HEK293 (cell line): ENCODE measurements around the gene RABGGTB.

Source experiments
- CTCF ChIA-PET: fragments of 350-600 bp; formaldehyde crosslinking; extraction: SDS; loops from one replicate; lab custom pipeline; 2021; ENCODE audit warnings: antibody characterized with exemption; lab: Yijun Ruan, JAX
- POLR2A ChIA-PET: fragments of 300-600 bp; formaldehyde crosslinking; extraction: SDS; loops from one replicate; lab custom pipeline; 2020; ENCODE audit warnings: antibody characterized with exemption, inconsistent platforms; lab: Yijun Ruan, JAX
- H3K27ac ChIP-seq: fragments of 200-500 bp; sonication (Bioruptor generic); 2 replicates; pipeline ENCODE4 v1.5.1; 2014; ENCODE audit warnings: low read depth, low read length, control low read depth, inconsistent platforms; ENCODE audit errors: extremely low read depth
- H3K36me3 ChIP-seq, 2 experiments: fragments of 200-500 bp in 1 of 2; sonication (Bioruptor generic) in 1 of 2; 1 replicate in 1 of 2; 2 replicates in 1 of 2; pipeline ENCODE4 v1.5.1; 2014 to 2017; ENCODE audit warnings: inconsistent platforms in 2 of 2, low read length in 2 of 2; ENCODE audit not compliant: control insufficient read depth in 2 of 2, insufficient read depth in 1 of 2
- H3K4me1 ChIP-seq: fragments of 200-500 bp; sonication (Bioruptor generic); 2 replicates; pipeline ENCODE4 v1.5.1; 2014; ENCODE audit warnings: mild to moderate bottlenecking, low read length, inconsistent platforms; ENCODE audit not compliant: control insufficient read depth, insufficient read depth
- H3K4me3 ChIP-seq: 2 replicates; pipeline ENCODE4 v1.5.1; 2011; ENCODE audit warnings: low read depth, mild to moderate bottlenecking, control low read depth, low read length, moderate library complexity
- H3K9me3 ChIP-seq: fragments of 200-500 bp; sonication (Bioruptor generic); 2 replicates; pipeline ENCODE4 v1.5.1; 2014; ENCODE audit warnings: low read depth, low read length, inconsistent platforms; ENCODE audit not compliant: control insufficient read depth, insufficient read depth
- BCL11A ChIP-seq: fragments of 450-650 bp; formaldehyde crosslinking; IDR thresholded peaks from 2 replicates; pipeline ENCODE4 v1.5.1; 2016; ENCODE audit warnings: low read depth, missing biosample characterization, missing genetic modification characterization
- SALL2 ChIP-seq: fragments of 450-650 bp; formaldehyde crosslinking; IDR thresholded peaks from 2 replicates; pipeline ENCODE4 v1.5.0; 2017; ENCODE audit warnings: missing biosample characterization, mild to moderate bottlenecking, missing genetic modification characterization, borderline replicate concordance
- SCRT1 ChIP-seq: fragments of 450-650 bp; formaldehyde crosslinking; IDR thresholded peaks from 2 replicates; pipeline ENCODE4 v1.5.1; 2016; ENCODE audit warnings: missing biosample characterization, missing genetic modification characterization, borderline replicate concordance
- ZBTB1 ChIP-seq: fragments of 450-650 bp; formaldehyde crosslinking; IDR thresholded peaks from 2 replicates; pipeline ENCODE4 v1.5.1; 2016; ENCODE audit warnings: missing biosample characterization, missing genetic modification characterization
- ZBTB10 ChIP-seq: fragments of 450-650 bp; formaldehyde crosslinking; IDR thresholded peaks from 2 replicates; pipeline ENCODE4 v1.5.1; 2016; ENCODE audit warnings: missing biosample characterization, missing genetic modification characterization
- ZBTB49 ChIP-seq: fragments of 450-650 bp; formaldehyde crosslinking; IDR thresholded peaks from 2 replicates; pipeline ENCODE4 v1.5.1; 2016; ENCODE audit warnings: missing biosample characterization, missing genetic modification characterization, low read depth
- ZNF112 ChIP-seq: fragments of 450-650 bp; formaldehyde crosslinking; IDR thresholded peaks from 2 replicates; pipeline ENCODE4 v1.5.0; 2017; ENCODE audit warnings: missing biosample characterization, missing genetic modification characterization
- ZNF169 ChIP-seq: fragments of 450-650 bp; formaldehyde crosslinking; IDR thresholded peaks from 2 replicates; pipeline ENCODE4 v1.5.1; 2016; ENCODE audit warnings: missing biosample characterization, missing genetic modification characterization
- ZNF23 ChIP-seq: fragments of 450-650 bp; formaldehyde crosslinking; IDR thresholded peaks from 2 replicates; pipeline ENCODE4 v1.5.1; 2016; ENCODE audit warnings: missing biosample characterization, missing genetic modification characterization, borderline replicate concordance
- ZNF311 ChIP-seq: fragments of 450-650 bp; formaldehyde crosslinking; IDR thresholded peaks from 2 replicates; pipeline ENCODE4 v1.5.1; 2017; ENCODE audit warnings: missing biosample characterization, missing genetic modification characterization, borderline replicate concordance
- ZNF394 ChIP-seq: fragments of 450-650 bp; formaldehyde crosslinking; IDR thresholded peaks from 2 replicates; pipeline ENCODE4 v1.5.1; 2016; ENCODE audit warnings: missing biosample characterization, missing genetic modification characterization, mild to moderate bottlenecking, moderate library complexity, borderline replicate concordance
- ZNF404 ChIP-seq: fragments of 450-650 bp; formaldehyde crosslinking; IDR thresholded peaks from 2 replicates; pipeline ENCODE4 v1.5.1; 2017; ENCODE audit warnings: missing biosample characterization, missing genetic modification characterization
- ZNF513 ChIP-seq: fragments of 450-650 bp; IDR thresholded peaks from 2 replicates; pipeline ENCODE4 v1.5.1; 2018; ENCODE audit warnings: missing biosample characterization, missing genetic modification characterization
- ZNF544 ChIP-seq: fragments of 450-650 bp; formaldehyde crosslinking; IDR thresholded peaks from 2 replicates; pipeline ENCODE4 v1.5.0; 2017; ENCODE audit warnings: missing biosample characterization, missing genetic modification characterization
- ZNF549 ChIP-seq: fragments of 450-650 bp; IDR thresholded peaks from 2 replicates; pipeline ENCODE4 v1.5.1; 2018; ENCODE audit warnings: missing biosample characterization, missing genetic modification characterization, mild to moderate bottlenecking, inconsistent platforms, moderate library complexity
- ZNF558 ChIP-seq: fragments of 450-650 bp; formaldehyde crosslinking; IDR thresholded peaks from 2 replicates; pipeline ENCODE4 v1.5.1; 2016; ENCODE audit warnings: missing biosample characterization, missing genetic modification characterization
- ZNF560 ChIP-seq: fragments of 450-650 bp; formaldehyde crosslinking; IDR thresholded peaks from 2 replicates; pipeline ENCODE4 v1.5.1; 2017; ENCODE audit warnings: missing biosample characterization, missing genetic modification characterization, borderline replicate concordance
- ZNF658 ChIP-seq: fragments of 450-650 bp; formaldehyde crosslinking; IDR thresholded peaks from 2 replicates; pipeline ENCODE4; 2016; ENCODE audit warnings: missing biosample characterization, missing genetic modification characterization
- ZNF747 ChIP-seq: fragments of 450-650 bp; formaldehyde crosslinking; IDR thresholded peaks from 2 replicates; pipeline ENCODE4 v1.5.1; 2016; ENCODE audit warnings: missing biosample characterization, missing genetic modification characterization
- ZNF792 ChIP-seq: fragments of 450-650 bp; formaldehyde crosslinking; IDR thresholded peaks from 2 replicates; pipeline ENCODE4 v1.5.1; 2016; ENCODE audit warnings: missing biosample characterization, missing genetic modification characterization
- ZNF843 ChIP-seq: fragments of 450-650 bp; formaldehyde crosslinking; IDR thresholded peaks from 2 replicates; pipeline ENCODE4 v1.5.1; 2016; ENCODE audit warnings: missing biosample characterization, missing genetic modification characterization
- TF ChIP-seq, protein P1 (sequence below): fragments of 450-650 bp; formaldehyde crosslinking; IDR thresholded peaks from 2 replicates; pipeline ENCODE4 v1.5.1; 2016; ENCODE audit warnings: missing biosample characterization, missing genetic modification characterization
- TF ChIP-seq, protein P2 (sequence below): fragments of 450-650 bp; formaldehyde crosslinking; IDR thresholded peaks from 2 replicates; pipeline ENCODE4 v1.5.1; 2016; ENCODE audit warnings: missing biosample characterization, missing genetic modification characterization
- TF ChIP-seq, protein P3 (sequence below): fragments of 450-650 bp; formaldehyde crosslinking; optimal IDR thresholded peaks from 2 replicates; pipeline ENCODE3; 2016; ENCODE audit warnings: missing biosample characterization, mild to moderate bottlenecking, missing genetic modification characterization
- TF ChIP-seq, protein P4 (sequence below): fragments of 450-650 bp; formaldehyde crosslinking; IDR thresholded peaks from 2 replicates; pipeline ENCODE4 v1.5.1; 2016; ENCODE audit warnings: missing biosample characterization, missing genetic modification characterization
- TF ChIP-seq, protein P5 (sequence below): sonication (generic); formaldehyde crosslinking; IDR thresholded peaks from 2 replicates; pipeline ENCODE4 v1.8.1; 2022; ENCODE audit warnings: mild to moderate bottlenecking, moderate library complexity, missing genetic modification reagents

Gene RABGGTB

GRCh38 chr1:75770761-75771160 is 15.3 kb upstream of the RABGGTB start:
- CTCF ChIA-PET: no interaction called here
- POLR2A ChIA-PET: no interaction called here
- no peak overlapping the region for H3K4me3 ChIP-seq
- no peak overlapping the region for H3K27ac ChIP-seq
- no peaks in the 10 kb centered on the region for H3K9me3 ChIP-seq
- no peaks in the 10 kb centered on the region for H3K4me1 ChIP-seq
- no peaks in the 10 kb centered on the region for H3K36me3 ChIP-seq
- TF ChIP-seq ZBTB10 (tag by site-specific recombination) (no peak), ZNF792 (tag by site-specific recombination) (no peak), ZNF404 (no peak), SALL2 (tag by site-specific recombination) (no peak), ZNF549 (tag by site-specific recombination) (no peak), ZNF311 (tag by site-specific recombination) (no peak), ZNF747 (tag by site-specific recombination) (no peak), ZNF558 (no peak), BCL11A (tag by site-specific recombination) (no peak), ZNF843 (tag by site-specific recombination) (no peak), ZNF658 (tag by site-specific recombination) (no peak), ZNF394 (tag by site-specific recombination) (no peak), SCRT1 (no peak), ZNF544 (tag by site-specific recombination) (no peak), ZBTB1 (no peak)
- TF ChIP-seq, protein P1, sequence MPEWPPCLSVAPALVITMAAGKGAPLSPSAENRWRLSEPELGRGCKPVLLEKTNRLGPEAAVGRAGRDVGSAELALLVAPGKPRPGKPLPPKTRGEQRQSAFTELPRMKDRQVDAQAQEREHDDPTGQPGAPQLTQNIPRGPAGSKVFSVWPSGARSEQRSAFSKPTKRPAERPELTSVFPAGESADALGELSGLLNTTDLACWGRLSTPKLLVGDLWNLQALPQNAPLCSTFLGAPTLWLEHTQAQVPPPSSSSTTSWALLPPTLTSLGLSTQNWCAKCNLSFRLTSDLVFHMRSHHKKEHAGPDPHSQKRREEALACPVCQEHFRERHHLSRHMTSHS (tag by site-specific recombination): no peak
- TF ChIP-seq, protein P2, sequence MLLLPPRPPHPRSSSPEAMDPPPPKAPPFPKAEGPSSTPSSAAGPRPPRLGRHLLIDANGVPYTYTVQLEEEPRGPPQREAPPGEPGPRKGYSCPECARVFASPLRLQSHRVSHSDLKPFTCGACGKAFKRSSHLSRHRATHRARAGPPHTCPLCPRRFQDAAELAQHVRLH (tag by site-specific recombination): no peak

- ChIA-PET POLR2A (no interaction called here), CTCF (no interaction called here)
- Histone ChIP-seq H3K36me3 (no peaks in the 10 kb centered on the region), H3K4me1 (no peaks in the 10 kb centered on the region), H3K9me3 (no peaks in the 10 kb centered on the region), H3K4me3 (no peak overlapping the region), H3K27ac (no peak overlapping the region)
- no peak for TF ChIP-seq ZNF112
- TF ChIP-seq, protein P3, sequence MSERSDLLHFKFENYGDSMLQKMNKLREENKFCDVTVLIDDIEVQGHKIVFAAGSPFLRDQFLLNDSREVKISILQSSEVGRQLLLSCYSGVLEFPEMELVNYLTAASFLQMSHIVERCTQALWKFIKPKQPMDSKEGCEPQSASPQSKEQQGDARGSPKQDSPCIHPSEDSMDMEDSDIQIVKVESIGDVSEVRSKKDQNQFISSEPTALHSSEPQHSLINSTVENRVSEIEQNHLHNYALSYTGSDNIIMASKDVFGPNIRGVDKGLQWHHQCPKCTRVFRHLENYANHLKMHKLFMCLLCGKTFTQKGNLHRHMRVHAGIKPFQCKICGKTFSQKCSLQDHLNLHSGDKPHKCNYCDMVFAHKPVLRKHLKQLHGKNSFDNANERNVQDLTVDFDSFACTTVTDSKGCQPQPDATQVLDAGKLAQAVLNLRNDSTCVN (tag by site-specific recombination): no peak
- TF ChIP-seq, protein P4, sequence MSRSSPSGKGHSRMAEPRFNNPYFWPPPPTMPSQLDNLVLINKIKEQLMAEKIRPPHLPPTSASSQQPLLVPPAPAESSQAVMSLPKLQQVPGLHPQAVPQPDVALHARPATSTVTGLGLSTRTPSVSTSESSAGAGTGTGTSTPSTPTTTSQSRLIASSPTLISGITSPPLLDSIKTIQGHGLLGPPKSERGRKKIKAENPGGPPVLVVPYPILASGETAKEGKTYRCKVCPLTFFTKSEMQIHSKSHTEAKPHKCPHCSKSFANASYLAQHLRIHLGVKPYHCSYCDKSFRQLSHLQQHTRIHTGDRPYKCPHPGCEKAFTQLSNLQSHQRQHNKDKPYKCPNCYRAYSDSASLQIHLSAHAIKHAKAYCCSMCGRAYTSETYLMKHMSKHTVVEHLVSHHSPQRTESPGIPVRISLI (tag by site-specific recombination): no peak
- TF ChIP-seq ZNF560 (tag by site-specific recombination): no peak
- no peak for TF ChIP-seq ZNF23 (tag by site-specific recombination)
- TF ChIP-seq ZNF513 (tag by site-specific recombination): no peak
- TF ChIP-seq, protein P5, sequence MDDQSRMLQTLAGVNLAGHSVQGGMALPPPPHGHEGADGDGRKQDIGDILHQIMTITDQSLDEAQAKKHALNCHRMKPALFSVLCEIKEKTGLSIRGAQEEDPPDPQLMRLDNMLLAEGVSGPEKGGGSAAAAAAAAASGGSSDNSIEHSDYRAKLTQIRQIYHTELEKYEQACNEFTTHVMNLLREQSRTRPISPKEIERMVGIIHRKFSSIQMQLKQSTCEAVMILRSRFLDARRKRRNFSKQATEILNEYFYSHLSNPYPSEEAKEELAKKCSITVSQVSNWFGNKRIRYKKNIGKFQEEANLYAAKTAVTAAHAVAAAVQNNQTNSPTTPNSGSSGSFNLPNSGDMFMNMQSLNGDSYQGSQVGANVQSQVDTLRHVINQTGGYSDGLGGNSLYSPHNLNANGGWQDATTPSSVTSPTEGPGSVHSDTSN (CRISPR knock-in tag): no peak
- TF ChIP-seq ZNF169 (tag by site-specific recombination): no peak
- no peak for TF ChIP-seq ZBTB49 (tag by site-specific recombination)
Measured at GRCh38 chr1:75771978-75772377, 14.1 kb upstream of the RABGGTB start.
